ENCODE data around the gene NCCRP1. TPM values are rescaled to one million over a fixed set of nuclear protein-coding genes. Genes with fewer than 3 reads are reported as not detected.

Gene NCCRP1
- total RNA-seq, 6 experiments from 2014 or later: not detected

GRCh38 chr19:39179754-39180153 lies 17.0 kb upstream of the NCCRP1 start:
- Mint-ChIP-seq H3K4me1 (ENCODE audit: low read depth) (no peaks in the 10 kb centered on the region), H3K36me3 (ENCODE audit: low read depth) (no peaks in the 10 kb centered on the region), H3K9me3 (no peaks in the 10 kb centered on the region), H3K27ac (no peak overlapping the region), H3K27me3 (ENCODE audit: insufficient read depth) (peaks cover 3% of the 10 kb centered on the region), H3K4me3 (no peak overlapping the region)
- DNase-seq: no peak
- TF ChIP-seq CTCF (IDR thresholded peaks at IDR 0.05): no peak

- Mint-ChIP-seq H3K9me3 (no peaks in the 10 kb centered on the region), H3K36me3 (ENCODE audit: low read depth) (no peaks in the 10 kb centered on the region), H3K27ac (no peak overlapping the region), H3K4me1 (ENCODE audit: low read depth) (no peaks in the 10 kb centered on the region), H3K27me3 (ENCODE audit: insufficient read depth) (peaks cover 3% of the 10 kb centered on the region), H3K4me3 (no peak overlapping the region)
- TF ChIP-seq CTCF (IDR thresholded peaks at IDR 0.05): no peak
- DNase-seq: no peak
These were observed 16.0 kb upstream of the NCCRP1 start for GRCh38 chr19:39180749-39181148.

- Mint-ChIP-seq H3K36me3 (ENCODE audit: low read depth) (no peaks in the 10 kb centered on the region), H3K4me3 (no peak overlapping the region), H3K4me1 (ENCODE audit: low read depth) (no peaks in the 10 kb centered on the region), H3K9me3 (no peaks in the 10 kb centered on the region), H3K27me3 (ENCODE audit: insufficient read depth) (peaks cover 3% of the 10 kb centered on the region), H3K27ac (no peak overlapping the region)
- TF ChIP-seq CTCF (IDR thresholded peaks at IDR 0.05): no peak
- no peak for DNase-seq
These were observed 15.1 kb upstream of the NCCRP1 start for GRCh38 chr19:39181500-39182173.

GRCh38 chr19:39182174-39182505 lies 14.6 kb upstream of the NCCRP1 start:
- no peaks in the 10 kb centered on the region for H3K36me3 Mint-ChIP-seq (ENCODE audit: low read depth)
- no peaks in the 10 kb centered on the region for H3K9me3 Mint-ChIP-seq
- peaks cover 3% of the 10 kb centered on the region for H3K27me3 Mint-ChIP-seq (ENCODE audit: insufficient read depth)
- peaks cover 2% of the 10 kb centered on the region; the same call in 1 of the 2 replicates for H3K4me1 Mint-ChIP-seq (ENCODE audit: low read depth)
- no peak overlapping the region for H3K27ac Mint-ChIP-seq
- no peak for TF ChIP-seq CTCF (IDR thresholded peaks at IDR 0.05)
- no peak overlapping the region for H3K4me3 Mint-ChIP-seq
- no peak for DNase-seq

- Mint-ChIP-seq H3K9me3 (no peaks in the 10 kb centered on the region), H3K27me3 (ENCODE audit: insufficient read depth) (peaks cover 3% of the 10 kb centered on the region), H3K27ac (no peak overlapping the region), H3K36me3 (ENCODE audit: low read depth) (no peaks in the 10 kb centered on the region), H3K4me3 (no peak overlapping the region), H3K4me1 (ENCODE audit: low read depth) (peaks cover 6% of the 10 kb centered on the region; the same call in 1 of the 2 replicates)
- DNase-seq: no peak
- TF ChIP-seq CTCF (IDR thresholded peaks at IDR 0.05): no peak
These were observed 13.7 kb upstream of the NCCRP1 start for GRCh38 chr19:39183104-39183503.

Measured in HFFc6 (cell line).